Naive thymus-derived CD8-positive, alpha-beta T cell (primary cell): ENCODE results near the gene RTKN2. TPM values are rescaled to one million over a fixed set of nuclear protein-coding genes. Genes with fewer than 3 reads are reported as not detected.
"Not testable (repeated sequence)": the region's sequence is repeated elsewhere in the genome, so short reads cannot be mapped to it uniquely, and the experiment has no call there.

Experiments used
- ATAC-seq, 2 donors: fragments of 150-1000 bp; cut with Tn5 transposase in 1 of 2; sonication (Bioruptor Pico), chemical (Tn5 transposase) in 1 of 2; 1 replicate in 1 of 2; 2 replicates in 1 of 2; pipeline ENCODE4 v1.10.0; 2021; ENCODE audit warnings: mild to moderate bottlenecking in 2 of 2, moderate library complexity in 2 of 2
- POLR2A ChIA-PET: fragments of 350-600 bp; sonication (Branson Sonifier 250); formaldehyde crosslinking; loops from one replicate; lab custom pipeline; 2021; ENCODE audit warnings: antibody characterized with exemption; lab: Charles Lee
- DNase-seq, 10 donors: peaks; one replicate each; pipeline versions ENCODE4 v3.0.0 to v3.0.0-alpha.2; 2020 to 2022
- H3K27ac Mint-ChIP-seq, 10 donors: one replicate each; pipeline ENCODE4 v1.8.0; 2020 to 2022; ENCODE audit warnings: mild to moderate bottlenecking in 10 of 10, mixed read lengths in 10 of 10, moderate library complexity in 4 of 10, inconsistent platforms in 1 of 10
- H3K27me3 Mint-ChIP-seq, 5 donors: one replicate each; pipeline ENCODE4 v1.8.0; 2021 to 2022; ENCODE audit warnings: mixed read lengths in 5 of 5
- H3K36me3 Mint-ChIP-seq, 3 donors: one replicate each; pipeline ENCODE4 v1.8.0; 2020 to 2022; ENCODE audit warnings: mixed read lengths in 3 of 3, mild to moderate bottlenecking in 2 of 3, inconsistent platforms in 1 of 3
- H3K4me1 Mint-ChIP-seq, 4 donors: one replicate each; pipeline ENCODE4 v1.8.0; 2021 to 2022; ENCODE audit warnings: mixed read lengths in 4 of 4
- H3K4me3 Mint-ChIP-seq, 10 donors: one replicate each; pipeline ENCODE4 v1.8.0; 2020 to 2022; ENCODE audit warnings: mild to moderate bottlenecking in 10 of 10, mixed read lengths in 10 of 10, moderate library complexity in 6 of 10, inconsistent platforms in 1 of 10
- H3K9me3 Mint-ChIP-seq, 9 donors: one replicate each; pipeline ENCODE4 v1.8.0; 2020 to 2022; ENCODE audit warnings: mixed read lengths in 9 of 9, mild to moderate bottlenecking in 3 of 9, inconsistent platforms in 1 of 9, moderate library complexity in 1 of 9
- polyA plus RNA-seq, 3 donors: library from polyadenylated mRNA; unstranded; fragments of 300-500 nt; fragmentation: Illumina TruSeq; gene quantifications; one replicate each; pipeline ENCODE4 v1.2.3, GENCODE V29; 2021
- total RNA-seq, 8 experiments: library from RNA in 2 of 8; stranded (reverse) in 2 of 8; gene quantifications; one replicate each; pipeline ENCODE4 v1.2.3 and lab custom pipeline; 2021 to 2026

Gene RTKN2
- total and polyA plus RNA-seq, 5 experiments from 2014 or later: 0.08 to 0.44 (median 0.28) TPM

- peak overlapping the region in 1 of 10 donors; percentile 13 for H3K27ac Mint-ChIP-seq
Observed at GRCh38 chr10:62253704-62254103, 14.9 kb downstream of the RTKN2 start.

GRCh38 chr10:62252051-62252450, 16.6 kb downstream of the RTKN2 start:
- POLR2A ChIA-PET: no interaction called here
- H3K36me3 Mint-ChIP-seq: peaks cover 0 to 2% (median 0%) of the 10 kb centered on the region in 3 donors
- H3K9me3 Mint-ChIP-seq: peaks cover 0 to 2% (median 0%) of the 10 kb centered on the region in 9 donors
- H3K27me3 Mint-ChIP-seq: peaks cover 0 to 3% (median 0%) of the 10 kb centered on the region in 5 donors
- no peaks in the 10 kb centered on the region for H3K4me1 Mint-ChIP-seq
- no peak overlapping the region for H3K27ac Mint-ChIP-seq
- ATAC-seq: no peak
- no peak for DNase-seq
- no peak overlapping the region for H3K4me3 Mint-ChIP-seq

More at GRCh38 chr10:62253704-62254103, 14.9 kb downstream of the RTKN2 start:
- Mint-ChIP-seq H3K4me1 (no peaks in the 10 kb centered on the region), H3K9me3 (peaks cover 0 to 2% (median 0%) of the 10 kb centered on the region in 9 donors), H3K27me3 (peaks cover 0 to 3% (median 0%) of the 10 kb centered on the region in 5 donors), H3K36me3 (peaks cover 0 to 2% (median 0%) of the 10 kb centered on the region in 3 donors), H3K4me3 (no peak overlapping the region)
- POLR2A ChIA-PET: no interaction called here
- DNase-seq (no peak), ATAC-seq (no peak)

- no peak for ATAC-seq
- no peak for DNase-seq
- peaks cover 0 to under 1% (median 0%) of the 10 kb centered on the region in 4 donors for H3K4me1 Mint-ChIP-seq
- peaks cover 0 to 2% (median 0%) of the 10 kb centered on the region in 5 donors for H3K27me3 Mint-ChIP-seq
- POLR2A ChIA-PET: no interaction called here
- peaks cover 0 to 2% (median 0%) of the 10 kb centered on the region in 9 donors for H3K9me3 Mint-ChIP-seq
- no peak overlapping the region for H3K27ac Mint-ChIP-seq
- no peak overlapping the region for H3K4me3 Mint-ChIP-seq
- H3K36me3 Mint-ChIP-seq: peaks cover 0 to 2% (median 0%) of the 10 kb centered on the region in 3 donors
Observed at GRCh38 chr10:62250594-62251198, 17.9 kb downstream of the RTKN2 start.

- peaks cover 0 to 2% (median 0%) of the 10 kb centered on the region in 5 donors for H3K27me3 Mint-ChIP-seq
- no peak overlapping the region for H3K27ac Mint-ChIP-seq
- peaks cover 0 to 2% (median 0%) of the 10 kb centered on the region in 9 donors for H3K9me3 Mint-ChIP-seq
- POLR2A ChIA-PET: no interaction called here
- peaks cover 0 to 8% (median 2%) of the 10 kb centered on the region in 4 donors for H3K4me1 Mint-ChIP-seq
- H3K4me3 Mint-ChIP-seq: no peak overlapping the region
- no peak for ATAC-seq
- no peak for DNase-seq
- peaks cover 0 to 2% (median 0%) of the 10 kb centered on the region in 3 donors for H3K36me3 Mint-ChIP-seq
Observed at GRCh38 chr10:62249957-62250356, 18.7 kb downstream of the RTKN2 start.

- POLR2A ChIA-PET: no interaction called here
- Mint-ChIP-seq H3K4me3 (no peak overlapping the region), H3K36me3 (peaks cover 0 to 2% (median 0%) of the 10 kb centered on the region in 3 donors)
Observed at GRCh38 chr10:62248465-62248864, 20.2 kb downstream of the RTKN2 start.

GRCh38 chr10:62244785-62245467, 23.7 kb downstream of the RTKN2 start:
- DNase-seq: peak in 9 of 10 donors; percentile 5 to 73 (median 47)
- Mint-ChIP-seq H3K36me3 (no peaks in the 10 kb centered on the region), H3K9me3 (no peaks in the 10 kb centered on the region)

More at GRCh38 chr10:62248465-62248864, 20.2 kb downstream of the RTKN2 start:
- ATAC-seq (no peak), DNase-seq (no peak)
- H3K27me3 Mint-ChIP-seq: peaks cover 0 to 2% (median 0%) of the 10 kb centered on the region in 5 donors
- H3K4me1 Mint-ChIP-seq: peaks cover under 1 to 21% (median 7%) of the 10 kb centered on the region in 4 donors
- H3K27ac Mint-ChIP-seq: no peak overlapping the region
- H3K9me3 Mint-ChIP-seq: no peaks in the 10 kb centered on the region

GRCh38 chr10:62244088-62244487, 24.6 kb downstream of the RTKN2 start:
- peaks cover 2 to 41% (median 12%) of the 10 kb centered on the region in 4 donors for H3K4me1 Mint-ChIP-seq
- H3K36me3 Mint-ChIP-seq: no peaks in the 10 kb centered on the region
- no peaks in the 10 kb centered on the region for H3K9me3 Mint-ChIP-seq
- no peak for DNase-seq
- peak overlapping the region in 1 of 10 donors; percentile 83 for H3K27ac Mint-ChIP-seq
- POLR2A ChIA-PET: interaction anchor here (0.9 to 1.3 kb wide), 2 partner anchors 96 to 203 kb away, joined by 4 read pairs; no protein-coding TSS in a partner anchor
- no peak for ATAC-seq
- peak overlapping the region in 1 of 10 donors; percentile 42 for H3K4me3 Mint-ChIP-seq
- H3K27me3 Mint-ChIP-seq: peaks cover 0 to 2% (median 0%) of the 10 kb centered on the region in 5 donors

More at GRCh38 chr10:62244785-62245467, 23.7 kb downstream of the RTKN2 start:
- peak; percentile 77 to 87 for ATAC-seq
- Mint-ChIP-seq H3K4me3 (peak overlapping the region in 1 of 10 donors; percentile 27), H3K4me1 (peaks cover 2 to 38% (median 11%) of the 10 kb centered on the region in 4 donors), H3K27ac (peak overlapping the region in 3 of 10 donors; percentile 53 to 61 (median 61)), H3K27me3 (peaks cover 0 to 2% (median 0%) of the 10 kb centered on the region in 5 donors)
- POLR2A ChIA-PET: interaction anchor here (0.9 to 1.5 kb wide), 5 partner anchors 97 to 348 kb away, joined by 3 to 7 read pairs (median 4); no protein-coding TSS in a partner anchor

GRCh38 chr10:62243647-62243997, 25.0 kb downstream of the RTKN2 start:
- H3K27ac Mint-ChIP-seq: peak overlapping the region in 2 of 10 donors; percentile 29 to 83
- peak overlapping the region in 2 of 10 donors; percentile 29 to 62 for H3K4me3 Mint-ChIP-seq
- H3K36me3 Mint-ChIP-seq: no peaks in the 10 kb centered on the region
- peaks cover 2 to 46% (median 12%) of the 10 kb centered on the region in 4 donors for H3K4me1 Mint-ChIP-seq
- POLR2A ChIA-PET: no interaction called here
- no peaks in the 10 kb centered on the region for H3K27me3 Mint-ChIP-seq
- no peaks in the 10 kb centered on the region for H3K9me3 Mint-ChIP-seq
- ATAC-seq (no peak), DNase-seq (no peak)

GRCh38 chr10:62242965-62243646, 25.5 kb downstream of the RTKN2 start:
- H3K27me3 Mint-ChIP-seq, H3K9me3 Mint-ChIP-seq, H3K36me3 Mint-ChIP-seq, DNase-seq, POLR2A ChIA-PET, ATAC-seq: not testable (repeated sequence)
- Mint-ChIP-seq H3K4me1 (peaks cover 2 to 50% (median 12%) of the 10 kb centered on the region in 4 donors), H3K4me3 (peak overlapping the region in 2 of 10 donors; percentile 29 to 62), H3K27ac (peak overlapping the region in 2 of 10 donors; percentile 29 to 83)

GRCh38 chr10:62241521-62241920, 27.1 kb downstream of the RTKN2 start:
- peaks cover 4 to 54% (median 16%) of the 10 kb centered on the region in 4 donors for H3K4me1 Mint-ChIP-seq
- not testable (repeated sequence) for ATAC-seq

GRCh38 chr10:62239994-62240393, 28.6 kb downstream of the RTKN2 start:
- Mint-ChIP-seq H3K27ac (peak overlapping the region in 4 of 10 donors; percentile 14 to 70 (median 58)), H3K9me3 (no peaks in the 10 kb centered on the region), H3K27me3 (no peaks in the 10 kb centered on the region), H3K36me3 (no peaks in the 10 kb centered on the region), H3K4me3 (peak overlapping the region in 1 of 10 donors; percentile 21), H3K4me1 (peaks cover 4 to 50% (median 17%) of the 10 kb centered on the region in 4 donors)
- POLR2A ChIA-PET: no interaction called here
- DNase-seq: no peak
- no peak for ATAC-seq

More at GRCh38 chr10:62241521-62241920, 27.1 kb downstream of the RTKN2 start:
- not testable (repeated sequence) for H3K36me3 Mint-ChIP-seq, H3K9me3 Mint-ChIP-seq, H3K4me3 Mint-ChIP-seq, H3K27me3 Mint-ChIP-seq, DNase-seq
- peak overlapping the region in 1 of 10 donors; percentile 24 for H3K27ac Mint-ChIP-seq
- POLR2A ChIA-PET: interaction anchor here (0.6 kb wide), 1 partner anchor 127 kb away, joined by 5 read pairs; no protein-coding TSS in a partner anchor

- H3K4me3 Mint-ChIP-seq: peak overlapping the region in 1 of 10 donors; percentile 2
- ATAC-seq: no peak
- no peaks in the 10 kb centered on the region for H3K36me3 Mint-ChIP-seq
- H3K4me1 Mint-ChIP-seq: peaks cover 5 to 51% (median 25%) of the 10 kb centered on the region in 4 donors
- H3K27me3 Mint-ChIP-seq: no peaks in the 10 kb centered on the region
- POLR2A ChIA-PET: no interaction called here
- H3K9me3 Mint-ChIP-seq: no peaks in the 10 kb centered on the region
- H3K27ac Mint-ChIP-seq: no peak overlapping the region
- DNase-seq: no peak
Observed at GRCh38 chr10:62238880-62239279, 29.8 kb downstream of the RTKN2 start.
